ENCODE results near the gene FCSK.

The FCSK gene

GRCh38 chr16:70480127-70481105, 26.0 kb downstream of the FCSK start:
- no peak for DNase-seq

DNA sequence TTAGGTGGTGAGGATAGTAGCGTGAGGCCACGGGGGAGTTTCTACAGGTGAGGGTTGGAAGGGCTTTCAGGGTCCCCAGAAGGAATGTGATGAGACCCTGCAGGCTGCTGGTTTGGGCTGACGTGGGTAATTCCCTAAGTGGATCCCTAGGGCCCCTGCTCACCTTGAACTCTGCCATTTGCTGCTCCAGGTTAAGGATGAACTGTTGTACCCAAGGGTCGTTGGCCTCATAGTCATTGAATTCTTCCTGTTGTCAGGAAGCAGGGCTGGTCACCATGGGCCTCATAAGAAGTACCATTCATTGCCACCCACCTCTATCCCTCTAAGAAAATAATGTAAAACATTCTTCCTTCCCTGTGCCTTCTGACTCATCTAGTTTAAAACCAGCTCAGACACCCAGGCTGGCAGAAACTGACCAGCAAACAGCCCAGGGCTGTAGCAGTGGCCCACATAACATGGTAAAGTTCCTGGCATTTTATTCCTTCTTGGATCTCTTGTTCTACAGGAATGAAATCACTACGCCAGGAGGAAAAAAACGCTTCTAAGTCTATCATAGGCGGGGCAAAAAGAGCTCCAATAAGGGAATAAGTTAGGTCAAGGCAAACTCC, 27.6 kb downstream of the FCSK start:
- DNase-seq = no peak

DNA sequence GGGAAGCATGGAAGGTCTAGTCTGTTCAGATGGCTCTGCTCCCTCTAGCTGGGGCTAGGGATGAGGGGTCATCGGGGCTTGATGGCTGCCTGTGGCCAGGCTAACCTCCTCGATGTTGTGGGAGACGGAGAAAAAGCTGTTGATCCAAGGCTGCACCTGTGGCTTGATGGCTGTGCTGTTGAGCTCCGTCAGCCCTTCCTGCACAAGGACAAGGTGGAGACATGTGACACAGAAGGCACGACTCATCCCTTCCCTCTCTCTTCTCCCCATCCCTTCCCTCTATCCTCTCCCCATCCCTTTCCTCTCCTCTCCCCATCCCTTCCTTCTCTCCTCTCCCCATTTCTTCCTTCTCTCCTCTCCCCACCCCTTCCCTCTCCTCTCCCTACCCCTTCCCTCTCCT, 28.2 kb downstream of the FCSK start:
- DNase-seq = no peak

GRCh38 chr16:70483426-70483825, 29.0 kb downstream of the FCSK start:
- no peak for DNase-seq

- DNase-seq = no peak
These were observed 30.5 kb downstream of the FCSK start for GRCh38 chr16:70484867-70485266.

GRCh38 chr16:70490261-70490660, 35.9 kb downstream of the FCSK start:
- DNase-seq = no peak

- no peak for DNase-seq
These were observed 39.4 kb downstream of the FCSK start for GRCh38 chr16:70493802-70494201.

GRCh38 chr16:70494202-70494770, 39.9 kb downstream of the FCSK start:
- DNase-seq = no peak

GRCh38 chr16:70494777-70495176, 40.4 kb downstream of the FCSK start:
- no peak for DNase-seq

DNA sequence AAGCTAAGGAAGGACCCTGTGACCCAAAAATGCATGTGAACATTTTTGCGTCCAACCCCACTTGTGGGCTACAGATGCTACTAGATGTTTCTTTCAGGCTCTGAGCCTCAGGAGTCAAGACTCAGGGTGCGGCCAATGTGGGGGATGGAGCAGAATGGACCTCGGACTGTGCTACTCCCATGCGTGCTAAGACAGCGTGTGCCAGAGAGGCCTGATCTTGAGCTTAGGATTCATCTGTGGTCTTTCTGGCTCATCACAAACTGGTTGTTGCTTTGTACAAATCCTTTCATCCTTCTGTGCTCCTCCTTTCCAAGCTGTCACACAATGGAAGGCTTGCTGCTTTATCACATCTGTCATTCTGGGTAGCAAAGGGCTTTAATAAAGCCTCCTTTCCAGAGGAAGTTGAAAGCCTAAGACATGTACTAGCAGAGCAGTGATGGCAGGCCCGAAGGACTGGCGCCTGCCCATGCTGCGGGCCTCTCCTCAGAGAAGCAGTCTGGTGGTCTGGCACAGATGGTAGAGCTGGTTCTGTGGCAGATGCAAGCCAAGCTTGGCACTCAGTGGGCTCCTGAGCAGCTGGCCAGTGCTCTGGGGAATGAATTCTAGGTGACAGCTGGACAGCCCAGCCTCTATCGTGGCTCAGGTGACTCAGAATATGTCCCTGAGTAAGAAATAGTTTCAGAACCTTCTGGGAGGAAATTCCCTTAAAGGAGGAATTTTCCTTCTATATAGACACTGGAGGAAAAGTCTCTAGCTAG, 41.2 kb downstream of the FCSK start:
- no peak for DNase-seq

DNA sequence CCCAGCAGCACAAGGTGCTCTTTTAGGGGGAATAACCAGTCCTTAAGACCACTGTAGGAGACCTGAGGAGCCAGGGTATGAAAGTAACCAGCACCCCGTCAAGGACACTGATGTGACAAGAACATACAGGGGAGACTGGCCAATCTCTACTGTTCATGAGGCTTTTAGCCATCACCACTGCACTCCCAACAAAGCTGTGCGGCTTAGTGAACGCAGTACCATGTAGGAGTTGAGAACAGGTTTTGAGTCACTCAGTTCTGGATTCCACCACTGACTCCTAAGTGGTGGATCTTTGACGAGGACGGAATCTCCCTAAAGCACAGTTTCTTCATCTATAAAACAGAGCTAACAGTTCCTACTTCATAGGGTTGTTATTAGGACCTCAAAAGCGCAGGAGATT, 42.1 kb downstream of the FCSK start:
- no peak for DNase-seq

- no peak for DNase-seq
These were observed 54.4 kb downstream of the FCSK start for GRCh38 chr16:70508752-70509151.

GRCh38 chr16:70510216-70510615, 55.8 kb downstream of the FCSK start:
- DNase-seq = no peak

DNA sequence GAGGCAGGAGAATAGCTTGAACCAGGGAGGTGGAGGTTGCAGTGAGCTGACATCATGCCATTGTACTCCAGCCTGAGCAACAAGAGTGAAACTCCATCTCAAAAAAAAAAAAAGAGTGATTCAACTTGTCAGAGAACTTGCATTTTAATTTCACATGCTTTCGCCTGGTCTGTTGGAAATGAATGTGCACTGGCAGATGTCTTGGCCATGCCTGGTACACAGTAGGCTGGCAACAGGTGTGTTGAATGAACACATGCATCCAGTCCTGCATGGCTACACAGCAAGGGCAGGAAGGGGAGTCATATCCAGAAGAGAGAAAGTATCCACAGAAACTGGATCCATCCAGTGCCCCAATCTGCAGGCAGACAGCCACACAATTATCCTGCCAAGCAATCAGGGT, 57.4 kb downstream of the FCSK start:
- DNase-seq = no peak

- DNase-seq = no peak
These were observed 58.1 kb downstream of the FCSK start for GRCh38 chr16:70512456-70512855.

DNA sequence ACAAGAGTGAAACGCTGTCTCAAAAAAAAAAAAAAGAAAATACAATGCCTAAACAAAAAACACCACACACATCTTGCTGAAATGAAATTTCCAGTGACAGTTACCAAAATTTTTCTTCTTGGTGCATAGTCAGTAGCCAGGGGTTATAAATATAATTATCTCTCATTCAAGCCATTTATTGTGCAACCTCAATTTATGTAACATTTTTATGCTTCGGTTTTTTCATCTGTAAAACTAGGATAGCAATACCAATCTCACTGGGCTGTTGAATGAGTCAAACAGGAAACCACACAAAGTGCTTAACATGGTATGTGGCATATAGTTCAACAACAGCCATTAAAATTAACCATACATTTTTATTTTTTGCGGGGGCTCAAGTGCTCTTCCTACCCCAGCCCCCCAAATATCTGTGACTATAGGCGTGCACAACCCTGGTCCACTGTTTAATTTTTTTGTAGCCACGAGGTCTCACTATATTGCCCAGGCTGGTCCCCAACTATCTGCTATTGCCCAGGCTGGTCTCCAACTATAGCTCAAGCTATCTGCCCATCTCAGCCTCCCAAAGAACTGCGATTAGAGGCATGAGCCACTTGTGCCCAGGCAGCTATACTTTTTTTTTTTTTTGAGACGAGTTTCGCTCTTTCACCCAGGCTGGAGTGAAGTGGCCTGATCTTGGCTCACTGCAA, 66.4 kb downstream of the FCSK start:
- DNase-seq = no peak

- DNase-seq = no peak
These were observed 68.1 kb downstream of the FCSK start for GRCh38 chr16:70522216-70523075.

GRCh38 chr16:70523076-70523742, 68.8 kb downstream of the FCSK start, which contains the start of gene COG4:
Gene COG4, minus strand, starts transcription at chr16:70523554. Its CDS starts 11 bp downstream, at chr16:70523543.
- peak; percentile 86 for DNase-seq

DNA sequence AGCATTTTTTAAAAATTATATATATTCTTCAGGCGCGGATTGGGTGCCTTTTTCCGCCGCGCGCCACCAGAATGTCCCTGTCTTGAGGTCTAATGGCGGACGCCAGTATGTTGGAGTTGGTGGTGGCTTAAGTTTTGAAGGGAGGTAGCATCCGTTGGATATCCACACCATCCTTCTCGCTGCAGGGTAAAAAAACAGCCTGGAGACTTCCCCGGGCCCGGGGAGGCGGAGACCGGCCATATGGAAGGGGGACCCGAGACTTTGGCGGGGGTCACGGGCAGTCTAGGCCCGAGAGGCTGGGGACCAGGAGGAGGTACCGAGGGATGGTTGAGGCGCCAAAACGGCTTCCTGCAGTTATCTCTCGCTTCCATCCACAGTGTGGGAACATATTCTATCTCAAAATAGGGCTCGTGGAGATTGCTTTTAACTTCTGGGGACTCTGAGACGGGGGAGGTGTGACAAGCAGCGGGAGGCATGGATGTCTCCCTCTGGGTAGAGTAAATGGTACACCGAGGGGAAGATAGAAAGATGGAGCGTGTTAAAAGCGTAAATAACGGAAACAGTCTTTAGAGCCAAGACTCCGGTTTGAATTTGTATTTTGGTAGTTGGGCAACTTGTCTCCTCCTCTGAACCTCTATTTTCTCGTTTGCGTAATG, 69.5 kb downstream of the FCSK start, which contains the start of gene SF3B3:
Gene SF3B3, plus strand, starts transcription at position 74 of the 656 bp plus-strand sequence. CDS start 2,841 bp downstream, outside the sequence.
- peak; percentile 63 for DNase-seq

- DNase-seq = peak; percentile 19
These were observed 70.0 kb downstream of the FCSK start for GRCh38 chr16:70524399-70524825.
